22Rv1 (cell line): Measurements from ENCODE around the gene TNS3.

Experiments used
- ZFX ChIP-seq: fragments of 450-650 bp; IDR thresholded peaks from 2 replicates; pipeline ENCODE4 v1.6.1; 2017; ENCODE audit warnings: antibody characterized with exemption, borderline replicate concordance
- TF ChIP-seq, protein P1 (sequence below): fragments of 450-650 bp; IDR thresholded peaks from 2 replicates; pipeline ENCODE4 v1.5.1; 2017; ENCODE audit warnings: mild to moderate bottlenecking

GRCh38 chr7:47226696-47227095 is 355.2 kb downstream of the TNS3 start:
- TF ChIP-seq, protein P1, sequence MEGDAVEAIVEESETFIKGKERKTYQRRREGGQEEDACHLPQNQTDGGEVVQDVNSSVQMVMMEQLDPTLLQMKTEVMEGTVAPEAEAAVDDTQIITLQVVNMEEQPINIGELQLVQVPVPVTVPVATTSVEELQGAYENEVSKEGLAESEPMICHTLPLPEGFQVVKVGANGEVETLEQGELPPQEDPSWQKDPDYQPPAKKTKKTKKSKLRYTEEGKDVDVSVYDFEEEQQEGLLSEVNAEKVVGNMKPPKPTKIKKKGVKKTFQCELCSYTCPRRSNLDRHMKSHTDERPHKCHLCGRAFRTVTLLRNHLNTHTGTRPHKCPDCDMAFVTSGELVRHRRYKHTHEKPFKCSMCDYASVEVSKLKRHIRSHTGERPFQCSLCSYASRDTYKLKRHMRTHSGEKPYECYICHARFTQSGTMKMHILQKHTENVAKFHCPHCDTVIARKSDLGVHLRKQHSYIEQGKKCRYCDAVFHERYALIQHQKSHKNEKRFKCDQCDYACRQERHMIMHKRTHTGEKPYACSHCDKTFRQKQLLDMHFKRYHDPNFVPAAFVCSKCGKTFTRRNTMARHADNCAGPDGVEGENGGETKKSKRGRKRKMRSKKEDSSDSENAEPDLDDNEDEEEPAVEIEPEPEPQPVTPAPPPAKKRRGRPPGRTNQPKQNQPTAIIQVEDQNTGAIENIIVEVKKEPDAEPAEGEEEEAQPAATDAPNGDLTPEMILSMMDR = no peak
- no peak for TF ChIP-seq ZFX
